OCI-LY3 (cell line): Measurements from ENCODE around the gene LTO1.

Source experiments
- H2AFZ ChIP-seq: fragments of 200-600, 300-600 bp; shearing (Covaris generic); 2 replicates; pipeline ENCODE4 v1.6.0; 2014; ENCODE audit warnings: antibody characterized with exemption, low read depth, low read length
- H3K27ac ChIP-seq: fragments of 200-600, 300-600 bp; sonication (generic); 2 replicates; pipeline ENCODE4 v1.5.1; 2014; ENCODE audit warnings: mild to moderate bottlenecking, low read length, moderate library complexity, mixed read lengths
- H3K27me3 ChIP-seq: fragments of 200-600, 300-600 bp; sonication (generic); 2 replicates; pipeline ENCODE4 v1.6.1; 2014; ENCODE audit warnings: low read depth, low read length, mixed read lengths
- H3K36me3 ChIP-seq: fragments of 200-600, 300-600 bp; sonication (generic); replicated peaks from 2 replicates; pipeline ENCODE3; 2014; ENCODE audit warnings: low read depth, low read length, mixed read lengths
- H3K4me1 ChIP-seq: fragments of 300-600, 200-600 bp; sonication (generic); 2 replicates; pipeline ENCODE4 v1.6.1; 2014; ENCODE audit warnings: low read length, mixed read lengths
- H3K4me2 ChIP-seq: fragments of 200-600, 300-600 bp; sonication (generic); 2 replicates; pipeline ENCODE4 v1.6.1; 2014; ENCODE audit warnings: low read length, mixed read lengths
- H3K4me3 ChIP-seq: fragments of 300-600, 200-600 bp; sonication (generic); 2 replicates; pipeline ENCODE4 v1.5.1; 2014; ENCODE audit warnings: antibody characterized with exemption, mild to moderate bottlenecking, low read length, moderate library complexity
- H3K79me2 ChIP-seq: fragments of 300-600, 200-600 bp; shearing (Covaris generic); 2 replicates; pipeline ENCODE4 v1.6.1; 2014; ENCODE audit warnings: mild to moderate bottlenecking, low read length, mixed read lengths
- H3K9ac ChIP-seq: fragments of 300-600, 200-600 bp; shearing (Covaris generic); 2 replicates; pipeline ENCODE4 v1.6.0; 2014; ENCODE audit warnings: mild to moderate bottlenecking, low read length, moderate library complexity
- H3K9me3 ChIP-seq: fragments of 200-600, 300-600 bp; shearing (Covaris generic); 2 replicates; pipeline ENCODE4 v1.6.1; 2014; ENCODE audit warnings: low read length, mixed read lengths; ENCODE audit not compliant: insufficient read depth
- H4K20me1 ChIP-seq: fragments of 200-600, 300-600 bp; sonication (generic); 2 replicates; pipeline ENCODE4 v1.6.1; 2016; ENCODE audit warnings: low read length, mixed read lengths; ENCODE audit not compliant: insufficient read depth
- EZH2phosphoT487 ChIP-seq: fragments of 200-600 bp; shearing (Covaris generic); IDR thresholded peaks from 2 replicates; pipeline ENCODE4 v1.6.1; 2018; ENCODE audit warnings: antibody characterized with exemption, mixed run types, low read depth
- TF ChIP-seq, protein P1 (sequence below): fragments of 200-600, 300-600 bp; sonication (generic); IDR thresholded peaks from 2 replicates; pipeline ENCODE4 v1.5.1; 2014; ENCODE audit warnings: antibody characterized with exemption, low read length, low read depth

The LTO1 gene

GRCh38 chr11:69654001-69654659 is 21.0 kb downstream of the LTO1 start:
- TF ChIP-seq EZH2phosphoT487: no peak
- TF ChIP-seq, protein P1, sequence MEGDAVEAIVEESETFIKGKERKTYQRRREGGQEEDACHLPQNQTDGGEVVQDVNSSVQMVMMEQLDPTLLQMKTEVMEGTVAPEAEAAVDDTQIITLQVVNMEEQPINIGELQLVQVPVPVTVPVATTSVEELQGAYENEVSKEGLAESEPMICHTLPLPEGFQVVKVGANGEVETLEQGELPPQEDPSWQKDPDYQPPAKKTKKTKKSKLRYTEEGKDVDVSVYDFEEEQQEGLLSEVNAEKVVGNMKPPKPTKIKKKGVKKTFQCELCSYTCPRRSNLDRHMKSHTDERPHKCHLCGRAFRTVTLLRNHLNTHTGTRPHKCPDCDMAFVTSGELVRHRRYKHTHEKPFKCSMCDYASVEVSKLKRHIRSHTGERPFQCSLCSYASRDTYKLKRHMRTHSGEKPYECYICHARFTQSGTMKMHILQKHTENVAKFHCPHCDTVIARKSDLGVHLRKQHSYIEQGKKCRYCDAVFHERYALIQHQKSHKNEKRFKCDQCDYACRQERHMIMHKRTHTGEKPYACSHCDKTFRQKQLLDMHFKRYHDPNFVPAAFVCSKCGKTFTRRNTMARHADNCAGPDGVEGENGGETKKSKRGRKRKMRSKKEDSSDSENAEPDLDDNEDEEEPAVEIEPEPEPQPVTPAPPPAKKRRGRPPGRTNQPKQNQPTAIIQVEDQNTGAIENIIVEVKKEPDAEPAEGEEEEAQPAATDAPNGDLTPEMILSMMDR: no peak
- Histone ChIP-seq H3K27ac (no peak overlapping the region), H3K9ac (no peak overlapping the region), H3K36me3 (peaks cover 33% of the 10 kb centered on the region), H3K4me2 (no peak overlapping the region), H4K20me1 (peaks cover 4% of the 10 kb centered on the region; the same call in 1 of the 2 replicates), H3K79me2 (0 out of 2 replicates have a peak, but pooled peaks cover 9% of the 10 kb centered on the region), H3K4me1 (no peaks in the 10 kb centered on the region), H2AFZ (no peak overlapping the region), H3K4me3 (no peak overlapping the region), H3K27me3 (no peaks in the 10 kb centered on the region), H3K9me3 (no peaks in the 10 kb centered on the region)

GRCh38 chr11:69653406-69653960 is 21.7 kb downstream of the LTO1 start:
- TF ChIP-seq EZH2phosphoT487: no peak
- TF ChIP-seq, protein P1: no peak
- H3K9me3 ChIP-seq: no peaks in the 10 kb centered on the region
- H3K36me3 ChIP-seq: peaks cover 39% of the 10 kb centered on the region
- peaks cover 4% of the 10 kb centered on the region; the same call in 1 of the 2 replicates for H4K20me1 ChIP-seq
- H3K9ac ChIP-seq: no peak overlapping the region
- 0 out of 2 replicates have a peak, but pooled peaks cover 10% of the 10 kb centered on the region for H3K79me2 ChIP-seq
- H3K4me3 ChIP-seq: no peak overlapping the region
- no peaks in the 10 kb centered on the region for H3K27me3 ChIP-seq
- no peak overlapping the region for H2AFZ ChIP-seq
- no peak overlapping the region for H3K4me2 ChIP-seq
- H3K4me1 ChIP-seq: no peaks in the 10 kb centered on the region
- H3K27ac ChIP-seq: no peak overlapping the region

DNA sequence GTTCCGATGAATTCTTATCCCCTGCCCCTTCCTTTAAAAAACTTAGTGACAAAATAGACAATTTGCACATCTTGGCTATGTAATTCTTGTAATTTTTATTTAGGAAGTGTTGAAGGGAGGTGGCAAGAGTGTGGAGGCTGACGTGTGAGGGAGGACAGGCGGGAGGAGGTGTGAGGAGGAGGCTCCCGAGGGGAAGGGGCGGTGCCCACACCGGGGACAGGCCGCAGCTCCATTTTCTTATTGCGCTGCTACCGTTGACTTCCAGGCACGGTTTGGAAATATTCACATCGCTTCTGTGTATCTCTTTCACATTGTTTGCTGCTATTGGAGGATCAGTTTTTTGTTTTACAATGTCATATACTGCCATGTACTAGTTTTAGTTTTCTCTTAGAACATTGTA is 22.2 kb downstream of the LTO1 start:
- no peak overlapping the region for H3K27ac ChIP-seq
- peaks cover 44% of the 10 kb centered on the region for H3K36me3 ChIP-seq

More for the DNA sequence above, 22.2 kb downstream of the LTO1 start:
- H3K4me1 ChIP-seq: no peaks in the 10 kb centered on the region
- 0 out of 2 replicates have a peak, but pooled peaks cover 10% of the 10 kb centered on the region for H3K79me2 ChIP-seq
- H3K27me3 ChIP-seq: no peaks in the 10 kb centered on the region
- H3K9ac ChIP-seq: no peak overlapping the region
- H4K20me1 ChIP-seq: peaks cover 4% of the 10 kb centered on the region; the same call in 1 of the 2 replicates
- no peak overlapping the region for H2AFZ ChIP-seq
- TF ChIP-seq, protein P1: no peak
- no peak overlapping the region for H3K4me2 ChIP-seq
- no peak overlapping the region for H3K4me3 ChIP-seq
- H3K9me3 ChIP-seq: no peaks in the 10 kb centered on the region
